Dedifferentiated amniotic fluid mesenchymal stem cell (primary cell): ENCODE results near the gene GLYAT.

ENCODE experiments used
- DNase-seq: peaks from one replicate; pipeline ENCODE4 v3.0.0-alpha.2; 2016; ENCODE audit errors: extremely low spot score

GLYAT gene, protein sequence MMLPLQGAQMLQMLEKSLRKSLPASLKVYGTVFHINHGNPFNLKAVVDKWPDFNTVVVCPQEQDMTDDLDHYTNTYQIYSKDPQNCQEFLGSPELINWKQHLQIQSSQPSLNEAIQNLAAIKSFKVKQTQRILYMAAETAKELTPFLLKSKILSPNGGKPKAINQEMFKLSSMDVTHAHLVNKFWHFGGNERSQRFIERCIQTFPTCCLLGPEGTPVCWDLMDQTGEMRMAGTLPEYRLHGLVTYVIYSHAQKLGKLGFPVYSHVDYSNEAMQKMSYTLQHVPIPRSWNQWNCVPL

GRCh38 chr11:58731819-58732218 lies at the start of gene GLYAT:
TSS of gene GLYAT (minus strand) at chr11:58731943. CDS start at chr11:58724496, 7,447 bp downstream.
- DNase-seq = no peak

DNA sequence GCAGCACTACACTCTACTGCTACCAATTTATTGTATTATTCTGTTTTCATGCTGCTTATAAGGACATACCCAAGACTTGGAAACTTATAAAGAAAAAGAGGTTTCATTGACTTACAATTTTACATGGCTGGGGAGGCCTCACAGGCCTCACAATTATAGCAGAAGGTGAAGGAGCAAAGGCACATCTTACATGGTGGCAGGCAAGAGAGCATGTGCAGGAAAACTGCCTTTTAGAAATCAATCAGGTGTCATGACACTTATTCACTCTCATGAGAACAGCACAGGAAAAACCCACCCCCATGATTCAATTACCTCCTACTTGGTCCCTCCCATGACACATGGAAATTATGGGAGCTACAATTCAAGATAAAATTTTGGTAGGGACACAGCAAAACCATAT lies 49.6 kb upstream of the GLYAT start:
- DNase-seq = no peak

DNA sequence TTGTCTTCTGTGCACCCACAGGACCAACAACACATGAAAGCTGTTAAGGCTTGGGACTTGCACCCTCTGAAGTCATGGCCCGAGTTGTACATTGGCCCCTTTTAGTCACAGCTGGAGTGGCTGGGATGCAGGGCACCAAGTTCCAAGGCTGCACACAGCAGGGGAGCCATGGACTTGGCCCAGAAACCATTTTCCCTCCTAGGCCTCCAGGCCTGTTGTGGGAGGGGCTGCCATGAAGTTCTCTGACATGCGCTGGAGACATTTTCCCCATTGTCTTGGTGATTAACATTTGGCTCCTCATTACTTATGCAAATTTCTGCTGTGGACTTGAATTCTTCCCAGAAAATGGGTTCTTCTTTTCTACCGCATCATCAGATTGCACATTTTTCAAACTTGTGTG lies 48.8 kb upstream of the GLYAT start:
- DNase-seq = no peak

DNA sequence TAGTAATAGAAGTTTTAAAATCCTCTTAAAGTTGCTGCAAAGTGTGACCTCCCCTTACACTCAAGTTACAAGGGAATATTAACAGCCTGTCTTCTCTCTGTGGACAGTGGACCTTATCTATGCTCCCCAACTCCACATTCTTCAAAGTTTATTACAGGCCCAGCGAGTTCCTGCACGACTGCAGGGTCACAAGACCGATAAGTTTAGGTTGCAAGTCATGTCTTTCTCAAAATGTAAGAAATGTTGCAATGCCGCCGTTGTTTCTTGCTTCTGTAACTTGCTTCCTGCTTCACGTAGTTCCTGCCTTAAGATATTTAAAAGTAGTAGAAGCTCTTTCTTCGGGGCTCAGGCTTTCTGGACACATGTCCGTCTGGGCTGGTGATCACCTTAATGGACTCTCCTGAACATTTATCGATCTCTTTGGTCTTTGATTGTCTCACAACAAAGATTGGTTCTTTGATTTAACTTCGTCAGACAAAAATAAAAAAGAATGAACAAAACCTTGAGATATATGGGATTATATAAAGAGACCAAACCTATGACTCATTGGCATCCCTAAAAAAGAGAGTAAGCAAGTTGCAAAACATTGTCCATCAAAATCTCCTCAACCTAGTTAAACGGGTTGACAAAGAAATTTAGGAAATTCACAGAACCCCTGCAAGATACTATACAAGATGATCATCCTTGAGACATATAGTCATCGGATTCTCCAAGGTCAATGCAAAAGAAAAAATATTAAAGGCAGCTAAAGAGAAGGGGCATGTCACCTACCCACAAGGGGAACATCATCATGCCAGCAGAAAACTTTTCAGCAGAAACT lies 45.4 kb upstream of the GLYAT start:
- no peak for DNase-seq

- DNase-seq = no peak
These were observed 43.4 kb upstream of the GLYAT start for GRCh38 chr11:58775066-58775708.

GRCh38 chr11:58774164-58774593 lies 42.4 kb upstream of the GLYAT start:
- no peak for DNase-seq

- no peak for DNase-seq
These were observed 41.6 kb upstream of the GLYAT start for GRCh38 chr11:58773337-58773736.

GRCh38 chr11:58772329-58773285 lies 40.9 kb upstream of the GLYAT start:
- no peak for DNase-seq

DNA sequence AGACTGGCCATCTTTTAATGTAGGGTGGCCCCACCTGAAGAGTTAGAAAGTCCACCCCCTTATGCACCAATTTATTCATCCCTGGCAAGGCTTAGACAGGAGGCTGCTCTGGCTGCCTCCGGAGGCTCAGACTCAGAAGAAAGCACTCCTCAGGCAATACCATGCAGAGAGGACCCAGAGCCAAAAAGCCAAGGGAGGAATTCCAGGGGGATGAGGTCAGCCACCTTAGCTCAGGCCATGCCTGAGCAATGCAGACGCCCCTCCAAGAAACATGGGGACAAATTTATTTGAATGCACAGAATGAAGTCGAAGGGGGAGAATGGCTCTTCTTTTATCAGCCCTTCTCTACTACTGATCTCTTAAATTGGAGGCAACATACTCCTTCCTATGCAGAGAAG lies 39.7 kb upstream of the GLYAT start:
- no peak for DNase-seq

DNA sequence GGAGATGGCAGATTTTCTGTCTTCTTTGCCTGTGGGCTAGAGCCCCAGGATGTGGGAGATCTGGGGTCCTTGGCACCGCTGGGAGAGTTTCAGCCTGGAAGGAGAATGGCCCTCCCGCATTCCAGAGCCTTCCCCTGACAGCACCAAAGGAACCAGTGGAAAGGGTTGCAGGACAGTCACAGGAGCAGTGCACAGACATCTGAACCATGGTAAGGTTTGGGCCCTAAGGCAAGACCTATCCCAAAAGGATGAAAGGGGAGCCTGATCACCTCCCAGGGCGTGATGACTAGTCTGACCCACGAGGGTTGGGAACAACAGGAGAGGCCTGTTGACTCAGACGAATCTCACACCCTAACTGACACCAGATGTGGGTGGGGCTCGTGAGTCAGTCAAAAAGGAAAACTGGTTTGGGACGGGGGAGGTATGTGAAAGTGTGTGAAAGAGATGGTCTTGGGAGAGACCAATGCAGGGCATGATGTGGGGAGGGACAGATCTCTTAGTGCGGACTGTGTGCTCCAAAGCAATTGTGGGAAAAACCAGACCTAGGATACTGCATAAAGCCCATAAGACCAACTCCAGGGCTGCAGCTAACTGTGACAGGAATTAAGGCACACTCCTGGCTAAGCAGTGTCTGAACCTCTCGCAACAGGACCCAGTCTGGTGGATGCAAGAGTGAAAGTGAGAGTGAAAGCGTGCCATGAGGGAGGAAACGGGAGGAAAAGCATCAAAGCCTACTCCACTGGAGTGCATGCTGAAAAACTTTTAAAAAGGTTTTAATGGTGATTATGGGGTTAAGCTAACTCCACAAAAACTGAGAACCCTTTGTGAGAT lies 39.1 kb upstream of the GLYAT start:
- no peak for DNase-seq

DNA sequence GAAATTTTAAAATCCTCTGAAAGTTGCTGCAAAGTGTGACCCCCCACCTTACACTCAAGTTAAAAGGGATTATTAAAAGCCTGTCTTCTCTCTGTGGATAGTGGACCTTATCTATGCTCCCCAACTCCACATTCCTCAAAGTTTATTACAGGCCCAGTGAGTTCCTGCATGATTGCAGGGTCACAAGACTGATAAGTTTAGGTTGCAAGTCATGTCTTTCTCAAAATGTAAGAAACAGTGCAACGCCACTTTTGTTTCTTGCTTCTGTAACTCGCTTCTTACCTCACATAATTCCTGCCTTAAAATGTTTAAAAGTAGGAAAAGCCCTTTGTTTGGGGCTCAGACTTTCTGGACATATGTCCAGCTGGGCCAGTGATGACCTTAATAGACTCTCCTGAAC lies 38.4 kb upstream of the GLYAT start:
- no peak for DNase-seq

DNA sequence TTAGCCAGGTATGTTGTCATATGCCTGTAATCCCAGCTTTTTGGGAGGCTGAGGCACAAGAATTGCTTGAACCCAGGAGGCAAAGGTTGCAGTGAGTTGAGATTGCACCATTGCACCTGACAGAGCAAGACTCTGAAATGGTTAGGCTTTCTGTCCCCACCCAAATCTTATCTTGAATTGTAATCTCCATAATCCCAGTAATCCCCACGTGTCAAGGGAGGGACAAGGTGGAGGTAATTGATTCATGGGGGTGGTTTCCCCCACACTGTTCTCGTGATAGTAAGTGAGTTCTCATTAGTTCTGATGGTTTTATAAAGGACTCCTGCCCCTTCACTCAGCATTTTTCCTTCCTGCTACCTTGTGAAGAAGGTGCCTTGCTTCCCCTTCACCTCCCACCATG lies 37.6 kb upstream of the GLYAT start:
- DNase-seq = no peak

DNA sequence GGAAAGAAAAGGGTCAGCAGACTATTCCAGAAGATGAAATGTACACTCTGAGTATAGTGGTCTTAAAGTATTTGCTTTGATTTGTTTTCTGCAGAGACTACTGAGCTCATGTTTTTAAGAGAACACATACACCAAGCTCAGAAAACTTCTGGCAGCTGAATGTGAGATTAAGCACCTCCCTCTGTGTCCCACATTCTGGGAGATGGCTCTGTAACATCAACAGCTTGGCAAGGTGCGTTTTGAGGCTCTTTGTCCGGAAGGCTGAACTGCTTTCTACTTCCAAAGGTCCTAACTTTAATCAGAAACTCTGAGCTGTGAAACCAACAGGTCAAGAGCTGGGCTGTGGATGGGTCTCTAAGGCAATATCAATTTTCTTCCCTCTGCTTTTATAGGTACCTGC lies 36.4 kb upstream of the GLYAT start:
- DNase-seq = no peak

DNA sequence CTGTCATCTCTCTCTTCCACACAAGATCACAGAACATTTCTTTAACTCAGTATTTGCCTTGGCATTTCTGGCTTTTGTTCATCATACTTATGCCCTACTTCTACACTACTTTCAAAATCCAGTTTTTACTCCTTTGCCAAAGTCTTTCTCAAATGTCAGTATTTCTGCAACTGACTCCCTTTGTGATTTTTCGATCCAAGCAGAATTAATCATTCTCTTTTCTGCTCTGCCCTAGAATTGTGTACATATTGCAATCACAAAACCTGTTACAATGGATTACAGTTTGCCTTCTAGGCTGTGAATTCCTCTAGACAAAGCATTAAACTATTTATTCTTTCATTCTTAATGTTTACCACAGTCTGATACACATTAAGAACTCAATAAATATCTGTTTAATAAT lies 33.3 kb upstream of the GLYAT start:
- DNase-seq = no peak

DNA sequence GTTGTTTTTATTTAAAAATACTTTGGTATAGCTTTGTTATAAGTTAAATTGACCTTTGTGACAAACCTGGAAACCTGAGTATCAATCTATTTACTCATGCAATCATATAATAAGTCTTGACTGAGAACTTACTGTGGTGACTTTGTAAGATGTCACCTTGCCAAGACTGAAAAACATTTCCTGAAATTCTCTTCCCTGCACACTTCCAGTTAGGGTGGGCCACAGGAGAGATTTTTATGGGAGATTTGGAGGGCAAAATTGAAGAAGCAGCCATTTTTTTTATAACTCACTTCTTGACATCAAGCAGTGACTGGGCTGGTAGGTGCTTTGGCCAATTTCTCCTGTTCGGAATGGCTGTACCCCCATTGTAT lies 31.4 kb upstream of the GLYAT start:
- no peak for DNase-seq

GRCh38 chr11:58762284-58763119 lies 30.8 kb upstream of the GLYAT start:
- no peak for DNase-seq

- no peak for DNase-seq
These were observed 25.7 kb upstream of the GLYAT start for GRCh38 chr11:58757439-58757838.

DNA sequence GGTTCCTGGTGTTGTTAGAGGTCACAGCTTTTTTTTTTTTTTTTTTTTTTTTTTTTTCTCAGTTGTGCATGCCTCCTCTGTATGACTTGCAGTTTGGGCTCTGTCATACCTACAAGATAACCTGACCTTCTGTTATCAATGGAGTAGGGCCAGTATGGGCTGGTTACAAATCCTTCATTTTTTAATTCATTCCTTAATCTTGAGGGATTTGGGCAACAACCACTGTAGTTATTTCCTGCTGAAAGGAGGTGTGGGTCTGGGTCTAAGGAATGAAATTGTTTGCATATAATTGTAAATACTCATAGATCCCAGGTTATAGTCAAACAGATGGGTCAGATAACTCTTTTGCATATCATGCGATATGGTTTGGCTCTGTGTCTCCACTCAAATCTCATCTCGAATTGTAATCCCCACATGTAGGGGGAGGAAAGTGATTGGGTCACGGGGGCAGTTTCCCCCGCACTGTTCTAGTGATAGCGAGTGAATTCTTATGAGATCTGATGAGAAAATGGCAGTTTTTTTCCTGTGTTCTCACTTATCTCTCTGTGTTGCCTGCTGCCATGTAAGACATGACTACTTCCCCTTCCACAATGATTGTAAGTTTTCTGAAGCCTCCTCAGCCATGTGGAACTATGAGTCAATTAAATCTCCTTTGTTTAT lies 14.1 kb upstream of the GLYAT start:
- no peak for DNase-seq

- no peak for DNase-seq
These were observed 13.4 kb upstream of the GLYAT start for GRCh38 chr11:58744988-58745704.
